Caco-2 (cell line): ENCODE results near the gene FEZF1. TPM values are rescaled to one million over a fixed set of nuclear protein-coding genes. Genes with fewer than 3 reads are reported as not detected.

Source experiments
- BruUV-seq: library from RNA; stranded (reverse); fragments of 400-500 nt; replicated peaks from 2 replicates; lab custom pipeline; 2021; lab: Mats Ljungman, UMichigan
- CTCF ChIA-PET: fragments of 300-600 bp; sonication (Branson Sonifier 250); formaldehyde crosslinking; loops from one replicate; lab custom pipeline; 2022; ENCODE audit warnings: antibody characterized with exemption; lab: Charles Lee
- POLR2A ChIA-PET: fragments of 300-600 bp; sonication (Branson Sonifier 250); formaldehyde crosslinking; loops from one replicate; lab custom pipeline; 2022; ENCODE audit warnings: antibody characterized with exemption; lab: Charles Lee
- DNase-seq, 2 experiments: peaks; one replicate each; pipeline versions ENCODE4 v3.0.0 to v3.0.0-alpha.2; 2020 to 2022
- H3K27me3 ChIP-seq: replicated peaks from 2 replicates; pipeline ENCODE4 v1.6.0; 2011; ENCODE audit warnings: low read length; ENCODE audit not compliant: control insufficient read depth, insufficient read depth
- H3K36me3 ChIP-seq: 2 replicates; pipeline ENCODE4 v1.5.1; 2011; ENCODE audit warnings: low read length; ENCODE audit not compliant: control insufficient read depth, insufficient read depth
- H3K4me1 ChIP-seq: fragments of 250-450 bp; sonication (Bioruptor Pico); 2 replicates; pipeline ENCODE4 v1.5.1; 2020; ENCODE audit warnings: mild to moderate bottlenecking
- H3K4me3 ChIP-seq: 2 replicates; pipeline ENCODE4 v1.5.1; 2011; ENCODE audit warnings: low read depth, mild to moderate bottlenecking, control low read depth, low read length
- H3K9me3 ChIP-seq: fragments of 250-450 bp; sonication (Bioruptor Pico); 2 replicates; pipeline ENCODE4 v1.5.1; 2020; ENCODE audit warnings: mild to moderate bottlenecking, moderate library complexity
- H3K27ac Mint-ChIP-seq: one replicate; pipeline ENCODE4 v1.8.0; 2022; ENCODE audit warnings: mixed read lengths; ENCODE audit not compliant: unreplicated experiment
- H3K27me3 Mint-ChIP-seq: one replicate; pipeline ENCODE4 v1.8.0; 2022; ENCODE audit warnings: mixed read lengths; ENCODE audit not compliant: insufficient read depth, unreplicated experiment
- H3K36me3 Mint-ChIP-seq: one replicate; pipeline ENCODE4 v1.8.0; 2022; ENCODE audit warnings: mild to moderate bottlenecking, mixed read lengths; ENCODE audit not compliant: insufficient read depth, unreplicated experiment
- H3K4me1 Mint-ChIP-seq: one replicate; pipeline ENCODE4 v1.8.0; 2022; ENCODE audit warnings: low read depth, mixed read lengths; ENCODE audit not compliant: unreplicated experiment
- H3K4me3 Mint-ChIP-seq: one replicate; pipeline ENCODE4 v1.8.0; 2022; ENCODE audit warnings: mild to moderate bottlenecking, moderate library complexity, mixed read lengths; ENCODE audit not compliant: unreplicated experiment
- H3K9me3 Mint-ChIP-seq: one replicate; pipeline ENCODE4 v1.8.0; 2022; ENCODE audit warnings: mixed read lengths; ENCODE audit not compliant: unreplicated experiment
- CTCF ChIP-seq, 2 experiments: fragments of 200-600 bp in 1 of 2; IDR thresholded peaks; 1 replicate in 1 of 2; 2 replicates in 1 of 2; pipeline versions ENCODE4 v1.5.1 to v1.8.0; 2011 to 2022; ENCODE audit warnings: antibody characterized with exemption in 1 of 2, control low read depth in 1 of 2, inconsistent platforms in 1 of 2, low read depth in 1 of 2, low read length in 1 of 2, mild to moderate bottlenecking in 1 of 2, moderate library complexity in 1 of 2; ENCODE audit not compliant: insufficient read depth in 1 of 2, severe bottlenecking in 1 of 2, unreplicated experiment in 1 of 2
- intact Hi-C: fragments of 100-400 bp; cut with micrococcal nuclease; formaldehyde crosslinking; loops from one replicate; pipeline ENCODE4 v1.10.0; 2022; ENCODE audit not compliant: unreplicated experiment
- total RNA-seq: library from RNA; stranded (reverse); gene quantifications from 2 replicates; pipeline ENCODE4 v1.2.3, GENCODE V29; 2022

FEZF1 gene
- total RNA-seq, 1 experiment from 2014 or later, result not detected

- intact Hi-C loops, result no loop called here
- Mint-ChIP-seq H3K4me3 (peak overlapping the region; percentile 14), H3K27ac (no peak overlapping the region), H3K4me1 (no peaks in the 10 kb centered on the region), H3K36me3 (no peaks in the 10 kb centered on the region), H3K9me3 (no peaks in the 10 kb centered on the region), H3K27me3 (peaks cover 32% of the 10 kb centered on the region)
- no peaks in the 10 kb centered on the region for H3K9me3 ChIP-seq
- ChIA-PET CTCF (no interaction called here), POLR2A (no interaction called here)
- no peaks in the 10 kb centered on the region for H3K36me3 ChIP-seq
- no peak overlapping the region for H3K4me3 ChIP-seq
- BruUV-seq, result no TSS peak
- H3K27me3 ChIP-seq, result peaks cover 4% of the 10 kb centered on the region; the same call in 1 of the 2 replicates
- 0 out of 2 replicates have a peak, but pooled peaks cover 6% of the 10 kb centered on the region for H3K4me1 ChIP-seq
- no peak for TF ChIP-seq CTCF (IDR thresholded peaks at IDR 0.05; ENCODE audit: insufficient read depth in 1 of 2, low read depth in 1 of 2, low read length in 1 of 2, severe bottlenecking in 1 of 2, unreplicated experiment in 1 of 2)
- DNase-seq, result no peak
Observed at GRCh38 chr7:122301858-122302760, 2.4 kb downstream of the FEZF1 start.

- H3K9me3 Mint-ChIP-seq, result no peaks in the 10 kb centered on the region
- no peaks in the 10 kb centered on the region for H3K36me3 Mint-ChIP-seq
- no peaks in the 10 kb centered on the region for H3K4me1 Mint-ChIP-seq
- peaks cover 3% of the 10 kb centered on the region; the same call in 1 of the 2 replicates for H3K27me3 ChIP-seq
- no peak overlapping the region for H3K4me3 Mint-ChIP-seq
- no peaks in the 10 kb centered on the region for H3K9me3 ChIP-seq
- H3K4me3 ChIP-seq, result no peak overlapping the region
- no peak overlapping the region for H3K27ac Mint-ChIP-seq
- H3K27me3 Mint-ChIP-seq, result peaks cover 27% of the 10 kb centered on the region
- no TSS peak for BruUV-seq
- ChIA-PET POLR2A (no interaction called here), CTCF (no interaction called here)
- DNase-seq, result no peak
- intact Hi-C loops, result no loop called here
- no peak for TF ChIP-seq CTCF (IDR thresholded peaks at IDR 0.05; ENCODE audit: insufficient read depth in 1 of 2, low read depth in 1 of 2, low read length in 1 of 2, severe bottlenecking in 1 of 2, unreplicated experiment in 1 of 2)
- H3K36me3 ChIP-seq, result no peaks in the 10 kb centered on the region
- 0 out of 2 replicates have a peak, but pooled peaks cover 6% of the 10 kb centered on the region for H3K4me1 ChIP-seq
Observed at GRCh38 chr7:122300956-122301833, 3.4 kb downstream of the FEZF1 start.
